ENCODE data around the gene USP43.
"Not testable (repeated sequence)": the region's sequence is repeated elsewhere in the genome, so short reads cannot be mapped to it uniquely, and the experiment has no call there.

Gene USP43

DNA sequence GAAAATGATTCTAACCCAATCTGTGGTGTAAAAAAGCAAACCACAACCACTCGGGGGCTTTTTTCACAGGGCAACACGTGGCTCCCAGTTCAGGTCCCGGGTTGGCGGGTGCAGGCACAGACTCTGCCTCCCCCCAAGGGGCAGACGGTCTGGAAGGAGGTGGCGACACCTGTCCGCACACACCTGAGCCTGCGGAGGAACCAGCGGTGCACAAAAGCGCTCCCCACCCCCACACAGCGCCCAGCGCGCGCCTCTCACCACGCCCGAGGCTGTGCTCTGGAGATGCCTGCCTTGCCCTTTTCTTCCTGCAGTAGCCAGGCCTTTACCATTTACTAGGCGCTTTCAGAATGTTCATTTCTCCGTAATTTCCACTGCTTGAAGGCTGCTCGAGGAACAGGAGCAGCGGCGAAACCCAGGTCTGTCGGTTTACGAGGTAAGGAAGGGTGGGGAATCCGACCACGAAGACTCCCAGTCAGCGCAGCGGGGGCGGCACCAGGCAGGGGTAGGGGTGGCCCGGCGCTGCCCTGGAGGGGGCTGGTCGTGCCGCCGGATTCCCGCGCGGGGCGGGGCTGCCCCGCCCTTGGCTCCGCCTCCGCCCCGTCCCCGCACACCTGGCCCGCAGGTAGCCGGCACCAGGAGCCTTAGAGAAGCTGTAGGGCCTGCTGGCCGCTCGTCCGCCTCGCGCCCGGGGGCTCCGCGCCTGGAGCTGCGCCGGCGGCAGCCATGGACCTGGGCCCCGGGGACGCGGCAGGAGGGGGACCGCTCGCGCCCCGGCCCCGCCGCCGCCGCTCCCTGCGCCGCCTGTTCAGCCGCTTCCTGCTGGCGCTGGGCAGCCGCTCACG, at the start of gene USP43:
Gene USP43 (plus strand): TSS at position 608 of the 842 bp plus-strand sequence. CDS start 116 bp downstream, at position 724.
- Histone ChIP-seq H3K27me3 (ENCODE audit: control insufficient read depth in 5 of 5, insufficient read depth in 4 of 5, low read length in 5 of 5) (peaks cover 9 to 44% (median 20%) of the 10 kb centered on the region in 5 donors), H3K9me3 (ENCODE audit: control insufficient read depth in 5 of 5, low read length in 5 of 5) (peaks cover 0 to 4% (median 0%) of the 10 kb centered on the region in 5 donors), H3K36me3 (ENCODE audit: control insufficient read depth in 5 of 5, insufficient read depth in 5 of 5, low read length in 5 of 5) (no peaks in the 10 kb centered on the region), H3K4me3 (ENCODE audit: low read depth in 1 of 5, low read length in 5 of 5) (peak within 1 kb of the TSS; percentile 56 to 80 (median 65)), H3K27ac (ENCODE audit: low read depth, low read length) (no peak within 1 kb of the TSS), H3K9ac (ENCODE audit: low read length in 5 of 5) (peak within 1 kb of the TSS in 3 of 5 donors; percentile 43 to 62 (median 47)), H3K4me1 (ENCODE audit: control insufficient read depth in 5 of 5, insufficient read depth in 5 of 5, low read length in 5 of 5) (peaks cover 2 to 16% (median 15%) of the 10 kb centered on the region in 5 donors)

- H3K27ac ChIP-seq (ENCODE audit: low read depth, low read length); H3K9me3 ChIP-seq (ENCODE audit: control insufficient read depth in 5 of 5, low read length in 5 of 5); H3K4me1 ChIP-seq (ENCODE audit: control insufficient read depth in 5 of 5, insufficient read depth in 5 of 5, low read length in 5 of 5); H3K9ac ChIP-seq (ENCODE audit: low read length in 5 of 5); H3K36me3 ChIP-seq (ENCODE audit: control insufficient read depth in 5 of 5, insufficient read depth in 5 of 5, low read length in 5 of 5); H3K4me3 ChIP-seq (ENCODE audit: low read depth in 1 of 5, low read length in 5 of 5); H3K27me3 ChIP-seq (ENCODE audit: control insufficient read depth in 5 of 5, insufficient read depth in 4 of 5, low read length in 5 of 5): not testable (repeated sequence)
These were observed 47.7 kb upstream of the USP43 start for GRCh38 chr17:9597638-9598037.

- H3K9me3 ChIP-seq (ENCODE audit: control insufficient read depth in 5 of 5, low read length in 5 of 5): no peaks in the 10 kb centered on the region
- no peak overlapping the region for H3K9ac ChIP-seq (ENCODE audit: low read length in 5 of 5)
- H3K36me3 ChIP-seq (ENCODE audit: control insufficient read depth in 5 of 5, insufficient read depth in 5 of 5, low read length in 5 of 5): no peaks in the 10 kb centered on the region
- peaks cover 0 to 2% (median 0%) of the 10 kb centered on the region in 5 donors for H3K27me3 ChIP-seq (ENCODE audit: control insufficient read depth in 5 of 5, insufficient read depth in 4 of 5, low read length in 5 of 5)
- no peaks in the 10 kb centered on the region for H3K4me1 ChIP-seq (ENCODE audit: control insufficient read depth in 5 of 5, insufficient read depth in 5 of 5, low read length in 5 of 5)
- H3K4me3 ChIP-seq (ENCODE audit: low read depth in 1 of 5, low read length in 5 of 5): no peak overlapping the region
- no peak overlapping the region for H3K27ac ChIP-seq (ENCODE audit: low read depth, low read length)
These were observed 46.7 kb upstream of the USP43 start for GRCh38 chr17:9598661-9599060.

DNA sequence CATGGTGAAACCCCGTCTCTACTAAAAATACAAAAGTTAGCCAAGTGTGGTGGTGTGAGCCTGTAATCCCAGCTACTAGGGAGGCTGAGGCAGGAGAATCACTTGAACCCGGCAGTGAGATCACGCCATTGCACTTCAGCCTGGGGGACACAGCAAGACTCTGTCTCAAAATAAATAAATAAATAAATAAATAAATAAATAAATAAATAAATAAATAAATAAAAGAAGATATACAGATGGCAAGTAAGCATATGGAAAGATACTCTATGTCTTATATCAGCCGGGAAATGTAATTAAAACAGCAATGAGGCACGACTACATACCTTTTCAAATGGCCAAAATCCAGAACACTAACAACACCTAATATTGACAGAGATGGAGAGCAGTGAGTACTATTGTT, 40.7 kb upstream of the USP43 start:
- not testable (repeated sequence) for H3K9me3 ChIP-seq (ENCODE audit: control insufficient read depth in 5 of 5, low read length in 5 of 5); H3K4me1 ChIP-seq (ENCODE audit: control insufficient read depth in 5 of 5, insufficient read depth in 5 of 5, low read length in 5 of 5); H3K4me3 ChIP-seq (ENCODE audit: low read depth in 1 of 5, low read length in 5 of 5); H3K27me3 ChIP-seq (ENCODE audit: control insufficient read depth in 5 of 5, insufficient read depth in 4 of 5, low read length in 5 of 5); H3K36me3 ChIP-seq (ENCODE audit: control insufficient read depth in 5 of 5, insufficient read depth in 5 of 5, low read length in 5 of 5); H3K27ac ChIP-seq (ENCODE audit: low read depth, low read length); H3K9ac ChIP-seq (ENCODE audit: low read length in 5 of 5)

GRCh38 chr17:9606453-9606852, 38.9 kb upstream of the USP43 start:
- no peak overlapping the region for H3K4me3 ChIP-seq (ENCODE audit: low read depth in 1 of 5, low read length in 5 of 5)
- no peaks in the 10 kb centered on the region for H3K36me3 ChIP-seq (ENCODE audit: control insufficient read depth in 5 of 5, insufficient read depth in 5 of 5, low read length in 5 of 5)
- H3K9me3 ChIP-seq (ENCODE audit: control insufficient read depth in 5 of 5, low read length in 5 of 5): no peaks in the 10 kb centered on the region
- H3K4me1 ChIP-seq (ENCODE audit: control insufficient read depth in 5 of 5, insufficient read depth in 5 of 5, low read length in 5 of 5): no peaks in the 10 kb centered on the region
- H3K27me3 ChIP-seq (ENCODE audit: control insufficient read depth in 5 of 5, insufficient read depth in 4 of 5, low read length in 5 of 5): no peaks in the 10 kb centered on the region
- no peak overlapping the region for H3K9ac ChIP-seq (ENCODE audit: low read length in 5 of 5)
- H3K27ac ChIP-seq (ENCODE audit: low read depth, low read length): no peak overlapping the region

GRCh38 chr17:9607058-9607457, 38.3 kb upstream of the USP43 start:
- not testable (repeated sequence) for H3K9ac ChIP-seq (ENCODE audit: low read length in 5 of 5); H3K9me3 ChIP-seq (ENCODE audit: control insufficient read depth in 5 of 5, low read length in 5 of 5); H3K27me3 ChIP-seq (ENCODE audit: control insufficient read depth in 5 of 5, insufficient read depth in 4 of 5, low read length in 5 of 5); H3K27ac ChIP-seq (ENCODE audit: low read depth, low read length); H3K4me3 ChIP-seq (ENCODE audit: low read depth in 1 of 5, low read length in 5 of 5); H3K4me1 ChIP-seq (ENCODE audit: control insufficient read depth in 5 of 5, insufficient read depth in 5 of 5, low read length in 5 of 5); H3K36me3 ChIP-seq (ENCODE audit: control insufficient read depth in 5 of 5, insufficient read depth in 5 of 5, low read length in 5 of 5)

DNA sequence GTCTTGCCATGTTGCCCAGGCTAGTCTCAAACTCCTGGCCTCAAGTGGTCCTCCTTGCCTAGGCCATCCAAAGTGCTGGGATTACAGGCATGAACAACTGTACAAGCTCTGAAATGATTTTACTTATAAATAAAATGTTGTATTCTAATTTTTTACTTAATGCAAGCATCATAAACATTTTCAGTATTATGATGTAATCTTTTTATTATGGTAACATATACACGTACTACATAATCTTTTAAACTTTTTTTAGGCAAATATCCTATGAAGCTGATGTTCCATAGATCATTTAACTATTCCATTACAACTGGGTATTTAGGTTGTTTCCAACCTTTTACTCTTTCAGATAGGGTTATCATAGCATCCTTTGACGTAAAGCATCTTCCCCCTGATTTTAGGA, 33.8 kb upstream of the USP43 start:
- H3K9me3 ChIP-seq (ENCODE audit: control insufficient read depth in 5 of 5, low read length in 5 of 5): no peaks in the 10 kb centered on the region
- no peaks in the 10 kb centered on the region for H3K36me3 ChIP-seq (ENCODE audit: control insufficient read depth in 5 of 5, insufficient read depth in 5 of 5, low read length in 5 of 5)
- H3K9ac ChIP-seq (ENCODE audit: low read length in 5 of 5): no peak overlapping the region

GRCh38 chr17:9612006-9612405, 33.3 kb upstream of the USP43 start:
- Histone ChIP-seq H3K9ac (ENCODE audit: low read length in 5 of 5) (no peak overlapping the region), H3K36me3 (ENCODE audit: control insufficient read depth in 5 of 5, insufficient read depth in 5 of 5, low read length in 5 of 5) (no peaks in the 10 kb centered on the region), H3K4me3 (ENCODE audit: low read depth in 1 of 5, low read length in 5 of 5) (no peak overlapping the region), H3K4me1 (ENCODE audit: control insufficient read depth in 5 of 5, insufficient read depth in 5 of 5, low read length in 5 of 5) (no peaks in the 10 kb centered on the region), H3K27me3 (ENCODE audit: control insufficient read depth in 5 of 5, insufficient read depth in 4 of 5, low read length in 5 of 5) (no peaks in the 10 kb centered on the region), H3K27ac (ENCODE audit: low read depth, low read length) (no peak overlapping the region), H3K9me3 (ENCODE audit: control insufficient read depth in 5 of 5, low read length in 5 of 5) (no peaks in the 10 kb centered on the region)

More for the DNA sequence above, 33.8 kb upstream of the USP43 start:
- H3K27ac ChIP-seq (ENCODE audit: low read depth, low read length): no peak overlapping the region
- no peaks in the 10 kb centered on the region for H3K4me1 ChIP-seq (ENCODE audit: control insufficient read depth in 5 of 5, insufficient read depth in 5 of 5, low read length in 5 of 5)
- H3K4me3 ChIP-seq (ENCODE audit: low read depth in 1 of 5, low read length in 5 of 5): no peak overlapping the region
- no peaks in the 10 kb centered on the region for H3K27me3 ChIP-seq (ENCODE audit: control insufficient read depth in 5 of 5, insufficient read depth in 4 of 5, low read length in 5 of 5)

DNA sequence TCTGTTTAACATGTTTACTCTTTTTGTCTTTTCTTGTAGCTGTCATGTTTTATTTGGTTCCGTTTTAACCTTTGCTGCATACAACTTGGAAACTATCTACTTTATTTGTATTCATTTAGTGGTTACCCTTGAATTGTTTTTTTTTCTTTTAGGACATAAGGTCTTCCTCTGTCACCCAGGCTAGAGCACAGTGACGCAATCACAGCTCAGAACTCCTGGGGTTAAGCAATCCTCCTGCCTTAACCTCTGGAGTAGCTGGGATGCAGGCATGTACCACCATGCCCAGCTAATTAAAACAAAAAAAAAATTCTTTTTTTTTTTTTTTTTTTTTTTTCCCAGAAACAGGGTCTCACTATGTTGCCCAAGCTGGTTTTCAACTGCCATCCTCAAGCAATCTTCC, 29.8 kb upstream of the USP43 start:
- no peaks in the 10 kb centered on the region for H3K9me3 ChIP-seq (ENCODE audit: control insufficient read depth in 5 of 5, low read length in 5 of 5)
- H3K4me1 ChIP-seq (ENCODE audit: control insufficient read depth in 5 of 5, insufficient read depth in 5 of 5, low read length in 5 of 5): no peaks in the 10 kb centered on the region
- H3K4me3 ChIP-seq (ENCODE audit: low read depth in 1 of 5, low read length in 5 of 5): no peak overlapping the region

DNA sequence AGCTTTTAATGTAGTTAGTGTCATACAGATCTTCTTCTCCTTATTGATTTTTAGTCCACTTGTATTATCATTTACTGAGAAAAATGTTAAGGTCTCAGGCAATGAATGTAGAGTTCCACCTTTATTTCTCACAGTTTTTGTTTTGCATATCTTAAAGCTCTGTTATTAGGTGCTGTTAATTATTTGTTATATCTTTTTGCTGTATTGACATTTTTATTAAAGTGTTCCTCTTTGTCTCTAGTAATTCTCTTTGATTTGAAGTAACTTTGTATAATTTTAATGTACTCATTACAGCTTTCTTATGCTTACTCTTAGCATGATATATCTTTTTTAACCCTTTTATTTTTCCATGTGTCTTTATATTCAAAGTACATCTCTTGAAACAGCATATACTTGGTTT, 22.4 kb upstream of the USP43 start:
- H3K4me1 ChIP-seq (ENCODE audit: control insufficient read depth in 5 of 5, insufficient read depth in 5 of 5, low read length in 5 of 5): no peaks in the 10 kb centered on the region
- H3K4me3 ChIP-seq (ENCODE audit: low read depth in 1 of 5, low read length in 5 of 5): no peak overlapping the region
- H3K9me3 ChIP-seq (ENCODE audit: control insufficient read depth in 5 of 5, low read length in 5 of 5): peaks cover 4 to 28% (median 26%) of the 10 kb centered on the region in 5 donors
- H3K9ac ChIP-seq (ENCODE audit: low read length in 5 of 5): no peak overlapping the region
- H3K36me3 ChIP-seq (ENCODE audit: control insufficient read depth in 5 of 5, insufficient read depth in 5 of 5, low read length in 5 of 5): no peaks in the 10 kb centered on the region
- H3K27me3 ChIP-seq (ENCODE audit: control insufficient read depth in 5 of 5, insufficient read depth in 4 of 5, low read length in 5 of 5): no peaks in the 10 kb centered on the region
- no peak overlapping the region for H3K27ac ChIP-seq (ENCODE audit: low read depth, low read length)

More for the DNA sequence above, 29.8 kb upstream of the USP43 start:
- no peaks in the 10 kb centered on the region for H3K36me3 ChIP-seq (ENCODE audit: control insufficient read depth in 5 of 5, insufficient read depth in 5 of 5, low read length in 5 of 5)
- H3K27me3 ChIP-seq (ENCODE audit: control insufficient read depth in 5 of 5, insufficient read depth in 4 of 5, low read length in 5 of 5): no peaks in the 10 kb centered on the region
- no peak overlapping the region for H3K9ac ChIP-seq (ENCODE audit: low read length in 5 of 5)
- H3K27ac ChIP-seq (ENCODE audit: low read depth, low read length): no peak overlapping the region

Measured in subcutaneous abdominal adipose tissue (tissue), 5 donors.